Stimulated activated CD8-positive, alpha-beta memory T cell treated with anti-CD3 and anti-CD28 coated beads, Interleukin-7, amount 100 ng/mL, for 1 hour (primary cell): Measurements from ENCODE around the gene PSMA2.
A peak's percentile ranks its signal among the peaks of the same experiment; 100 is the strongest.

Source experiments
- DNase-seq, 2 donors: peaks; one replicate each; pipeline ENCODE4 v3.0.0-alpha.2; 2020; ENCODE audit warnings: low read depth in 2 of 2

The PSMA2 gene

DNA sequence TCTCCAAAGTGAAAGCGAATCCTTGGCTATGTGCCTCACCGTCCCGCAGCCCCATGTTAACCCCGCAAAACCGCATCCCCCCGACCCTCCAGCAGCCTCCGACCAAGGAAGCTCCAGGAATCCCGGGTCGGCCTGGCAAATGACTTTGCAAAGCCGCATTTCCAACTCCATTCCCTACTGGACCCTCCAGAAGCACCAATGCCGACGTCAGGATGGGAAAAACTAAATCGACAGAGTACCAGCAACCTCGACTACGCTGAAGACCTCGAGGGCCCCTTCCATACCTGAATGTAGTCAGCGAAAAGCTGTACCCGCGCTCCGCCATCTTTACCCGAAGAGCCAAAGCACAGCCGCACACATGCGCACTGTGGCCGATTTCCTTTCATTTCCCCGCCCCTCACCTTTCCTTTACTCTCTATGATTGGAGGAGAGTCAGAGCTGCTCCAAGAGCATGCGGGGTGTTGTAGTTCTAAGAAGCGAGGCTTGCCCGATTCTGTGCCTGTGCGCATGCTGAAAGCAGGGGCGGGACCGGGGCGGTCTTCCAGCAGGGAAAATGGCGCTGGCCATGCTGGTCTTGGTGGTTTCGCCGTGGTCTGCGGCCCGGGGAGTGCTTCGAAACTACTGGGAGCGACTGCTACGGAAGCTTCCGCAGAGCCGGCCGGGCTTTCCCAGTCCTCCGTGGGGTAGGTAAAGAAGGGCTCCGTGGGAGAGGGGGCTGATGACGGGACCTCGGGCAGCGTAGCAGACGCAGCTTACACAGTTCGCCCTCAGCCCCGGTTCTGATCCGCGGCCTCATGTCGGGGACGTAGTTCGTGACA lies at the start of gene PSMA2, which contains the start of gene MRPL32:
Gene PSMA2, minus strand, starts transcription at position 341 of the 818 bp plus-strand sequence. Its CDS starts 16 bp downstream, at position 325.
Gene MRPL32, plus strand, starts transcription at position 543 of the 818 bp plus-strand sequence. Its CDS starts 11 bp downstream, at position 554.
- DNase-seq = peak; percentile 85 to 86

DNA sequence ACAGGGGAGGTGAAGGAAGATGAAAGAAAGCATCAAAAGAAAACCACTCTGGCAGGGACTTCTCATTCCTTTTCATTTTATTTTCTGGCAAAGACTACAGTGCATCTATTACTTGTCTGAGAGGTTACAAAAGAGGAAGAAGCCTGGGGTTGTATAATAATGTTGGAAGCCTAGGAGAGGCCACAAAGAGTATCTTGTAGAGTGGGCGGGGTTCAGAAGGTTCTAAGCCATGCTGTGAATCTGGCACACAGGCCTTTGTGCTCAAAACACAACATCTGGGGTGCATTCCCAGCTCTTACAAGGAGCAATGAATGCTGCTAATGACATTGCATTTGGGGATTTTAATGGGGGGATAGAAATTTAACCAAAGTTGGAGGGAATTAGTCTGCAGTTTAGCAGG lies 49.6 kb upstream of the PSMA2 start:
- no peak for DNase-seq

- no peak for DNase-seq
These were observed 48.5 kb upstream of the PSMA2 start for GRCh38 chr7:42980514-42980913.

DNA sequence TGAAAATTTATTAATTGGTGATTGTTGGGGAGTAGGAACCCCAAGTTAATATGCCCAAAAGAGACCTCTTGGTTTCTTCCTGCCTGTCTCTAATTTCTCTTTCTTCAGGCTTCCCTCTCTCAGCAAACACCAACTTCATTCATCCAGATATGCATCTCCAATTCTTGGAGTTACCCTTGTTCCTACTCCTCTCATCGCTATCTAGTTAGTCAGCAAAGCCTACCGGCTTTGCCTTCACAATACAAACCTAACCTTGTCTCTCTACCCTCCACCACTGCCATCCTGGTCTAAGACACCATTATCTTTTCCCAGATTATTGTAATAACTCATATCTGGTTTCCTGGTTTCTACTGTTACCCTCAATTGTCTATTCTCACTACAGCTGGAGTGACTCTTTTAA lies 48.1 kb upstream of the PSMA2 start:
- no peak for DNase-seq

DNA sequence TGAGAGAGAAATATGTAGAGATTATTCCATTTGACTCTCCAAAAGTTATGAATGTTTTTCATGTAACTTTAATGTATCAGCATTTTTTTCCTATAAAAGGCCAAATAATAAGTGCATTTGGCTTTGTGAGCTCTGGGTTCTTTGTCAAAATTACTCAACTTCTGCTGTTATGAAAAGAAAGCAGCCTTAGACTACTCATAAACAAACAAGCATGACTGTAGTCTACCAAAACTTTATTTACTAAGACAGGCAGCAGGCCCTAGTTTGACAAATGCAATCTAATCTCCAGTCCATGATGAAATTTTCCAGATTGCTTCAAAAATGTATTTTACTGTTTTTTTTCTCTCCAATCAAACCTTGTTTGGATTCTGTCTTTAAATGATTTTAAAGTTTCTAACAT lies 46.5 kb upstream of the PSMA2 start:
- DNase-seq = no peak

DNA sequence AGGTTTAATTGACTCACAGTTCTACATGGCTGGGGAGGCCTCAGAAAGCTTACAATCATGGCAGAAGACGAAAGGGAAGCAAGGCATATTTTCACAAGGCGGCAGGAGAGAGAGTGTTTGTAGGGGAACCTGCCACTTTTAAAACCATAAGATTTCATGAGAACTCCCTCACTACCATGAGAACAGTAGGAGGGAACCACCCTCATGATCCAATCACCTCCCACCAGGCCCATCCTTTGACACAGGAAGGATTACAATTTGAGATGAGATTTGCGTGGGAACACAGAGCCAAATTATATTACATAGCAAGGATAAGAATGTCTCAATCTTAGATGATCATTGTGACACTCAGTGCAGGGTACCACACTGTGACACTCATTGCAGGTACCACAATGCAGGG lies 44.4 kb upstream of the PSMA2 start:
- DNase-seq = no peak

GRCh38 chr7:42972699-42973500 lies 40.9 kb upstream of the PSMA2 start:
- no peak for DNase-seq

GRCh38 chr7:42967391-42967790 lies 35.4 kb upstream of the PSMA2 start:
- no peak for DNase-seq

- no peak for DNase-seq
These were observed 33.2 kb upstream of the PSMA2 start for GRCh38 chr7:42964849-42965805.

DNA sequence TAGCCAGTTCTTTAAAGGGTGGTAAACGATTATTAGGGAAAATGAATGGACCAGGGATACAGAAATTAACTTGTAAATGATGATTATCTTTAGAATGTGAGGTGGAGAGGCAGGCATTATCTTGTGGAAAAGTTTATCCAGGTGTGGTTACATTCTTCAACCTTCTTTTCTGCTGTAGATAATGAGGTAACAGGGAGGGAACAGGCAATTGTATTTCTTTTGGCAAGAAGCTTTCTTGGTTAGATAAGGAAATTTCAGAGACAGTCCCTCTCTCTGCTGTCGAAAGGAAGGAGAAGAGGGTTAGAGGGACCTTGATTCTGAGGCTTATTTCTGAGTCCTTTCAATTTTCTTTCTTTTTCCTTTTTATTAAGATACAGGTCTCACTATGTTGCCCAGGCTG lies 32.3 kb upstream of the PSMA2 start:
- DNase-seq = no peak

GRCh38 chr7:42961170-42961569 lies 29.2 kb upstream of the PSMA2 start:
- no peak for DNase-seq

DNA sequence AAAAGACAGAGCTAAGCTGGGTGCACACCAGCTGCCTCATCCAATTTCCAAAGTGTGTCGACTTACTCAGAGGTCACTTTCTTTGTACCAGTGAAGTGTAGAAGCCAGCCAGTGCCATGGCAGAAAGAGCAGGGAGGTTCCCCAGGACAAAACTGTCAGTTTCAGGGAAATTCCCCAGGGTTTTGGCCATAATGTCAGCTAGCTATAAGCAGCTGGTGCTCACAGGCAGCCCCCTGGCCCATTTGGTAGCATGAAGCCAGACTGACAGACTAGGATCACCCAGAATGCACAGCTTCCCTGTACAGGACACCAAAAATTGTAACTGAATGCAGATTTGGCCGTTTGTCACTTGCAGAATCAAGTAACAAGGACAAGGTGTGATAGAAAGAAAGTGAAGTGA lies 28.8 kb upstream of the PSMA2 start:
- no peak for DNase-seq

DNA sequence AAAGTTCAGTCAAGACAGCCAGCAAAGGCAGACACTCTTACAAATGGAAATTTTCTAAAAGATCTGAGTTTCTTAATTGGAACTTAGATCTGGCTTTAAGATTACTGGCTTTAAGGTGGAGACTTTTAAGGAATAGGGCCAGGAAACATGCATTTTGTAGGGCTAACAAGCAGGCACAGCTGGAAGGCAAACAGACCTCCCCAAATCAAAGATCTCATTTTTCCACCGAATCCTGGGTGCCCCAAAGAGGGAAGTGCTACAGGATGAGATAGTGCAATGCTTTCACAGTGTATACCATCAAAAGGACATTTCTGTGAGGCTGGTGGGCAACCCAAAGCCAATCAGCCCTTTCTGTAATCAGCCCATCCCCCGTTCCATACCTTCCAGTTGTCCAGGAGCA lies 27.6 kb upstream of the PSMA2 start:
- DNase-seq = no peak

DNA sequence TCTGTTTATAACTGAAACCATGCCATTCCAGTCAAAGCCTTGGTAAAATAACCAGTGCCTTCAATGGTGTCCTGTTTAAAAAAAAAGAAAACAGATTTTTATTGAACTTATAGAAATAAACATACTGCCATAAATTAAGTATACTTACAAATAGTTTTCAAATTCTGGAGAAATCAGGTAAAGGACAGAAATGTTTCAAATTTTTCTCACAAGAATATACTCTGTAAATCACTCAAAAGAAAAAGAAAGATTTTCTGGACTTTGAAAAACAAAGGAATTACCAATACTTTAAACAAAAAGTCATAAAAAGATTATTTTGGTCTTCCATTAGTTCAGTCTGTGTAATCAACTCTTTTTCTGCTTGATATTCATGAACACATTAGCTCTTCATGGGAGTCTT lies 24.1 kb upstream of the PSMA2 start:
- DNase-seq = no peak

GRCh38 chr7:42953994-42954393 lies 22.0 kb upstream of the PSMA2 start:
- DNase-seq = no peak

DNA sequence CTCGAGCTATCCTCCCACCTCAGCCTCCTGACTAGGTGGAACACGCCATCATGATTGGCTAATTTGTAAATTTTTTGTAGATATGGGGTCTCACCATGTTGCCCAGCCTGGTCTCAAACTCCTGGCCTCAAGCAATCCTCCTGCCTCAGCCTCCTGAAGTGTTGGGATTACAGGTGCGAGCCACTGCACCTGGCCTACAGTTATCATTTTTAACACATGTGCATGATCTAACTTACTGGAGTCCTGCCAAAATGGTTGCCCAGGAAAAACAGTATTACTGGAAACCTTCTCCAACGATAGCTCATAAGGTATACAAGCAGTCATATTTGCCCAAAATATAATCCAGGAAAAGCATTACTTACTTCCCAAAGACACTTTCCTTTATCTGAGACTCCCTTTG lies 20.4 kb upstream of the PSMA2 start:
- no peak for DNase-seq

- no peak for DNase-seq
These were observed 18.4 kb upstream of the PSMA2 start for GRCh38 chr7:42950417-42950816.

DNA sequence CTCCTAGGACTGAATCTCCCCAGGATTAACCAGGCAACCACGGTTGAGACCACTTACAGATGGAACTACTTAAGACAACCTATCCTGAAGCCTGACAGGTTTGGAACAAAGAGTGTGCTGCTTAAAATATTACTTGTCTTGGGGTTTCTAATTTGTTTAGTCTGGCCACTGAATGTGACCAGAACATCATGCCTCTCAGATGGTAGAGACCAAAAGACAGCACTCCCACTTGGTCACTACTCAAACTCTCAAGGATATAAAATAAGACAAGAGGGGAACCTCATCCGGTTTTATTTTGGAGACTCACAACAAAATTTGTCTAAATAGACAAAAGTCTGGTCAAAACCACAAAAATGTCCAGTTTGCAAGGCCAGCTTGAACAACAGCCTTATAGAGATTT lies 15.5 kb upstream of the PSMA2 start:
- DNase-seq = no peak

DNA sequence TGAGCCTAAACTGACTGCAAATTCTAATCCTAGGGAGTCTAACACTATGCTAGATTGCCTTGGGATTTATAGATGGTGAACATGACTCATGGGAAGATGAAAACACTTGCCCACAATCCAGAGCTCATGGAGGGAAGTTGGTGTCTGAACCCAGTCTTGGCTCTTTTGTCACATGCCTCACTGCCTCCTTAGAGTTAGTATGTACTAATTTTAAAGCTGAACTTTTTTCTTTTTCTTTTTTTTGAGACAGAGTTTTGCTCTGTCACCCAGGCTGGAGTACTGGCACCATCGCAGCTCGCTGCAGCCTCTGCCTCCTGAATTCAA lies 14.6 kb upstream of the PSMA2 start:
- DNase-seq = no peak

DNA sequence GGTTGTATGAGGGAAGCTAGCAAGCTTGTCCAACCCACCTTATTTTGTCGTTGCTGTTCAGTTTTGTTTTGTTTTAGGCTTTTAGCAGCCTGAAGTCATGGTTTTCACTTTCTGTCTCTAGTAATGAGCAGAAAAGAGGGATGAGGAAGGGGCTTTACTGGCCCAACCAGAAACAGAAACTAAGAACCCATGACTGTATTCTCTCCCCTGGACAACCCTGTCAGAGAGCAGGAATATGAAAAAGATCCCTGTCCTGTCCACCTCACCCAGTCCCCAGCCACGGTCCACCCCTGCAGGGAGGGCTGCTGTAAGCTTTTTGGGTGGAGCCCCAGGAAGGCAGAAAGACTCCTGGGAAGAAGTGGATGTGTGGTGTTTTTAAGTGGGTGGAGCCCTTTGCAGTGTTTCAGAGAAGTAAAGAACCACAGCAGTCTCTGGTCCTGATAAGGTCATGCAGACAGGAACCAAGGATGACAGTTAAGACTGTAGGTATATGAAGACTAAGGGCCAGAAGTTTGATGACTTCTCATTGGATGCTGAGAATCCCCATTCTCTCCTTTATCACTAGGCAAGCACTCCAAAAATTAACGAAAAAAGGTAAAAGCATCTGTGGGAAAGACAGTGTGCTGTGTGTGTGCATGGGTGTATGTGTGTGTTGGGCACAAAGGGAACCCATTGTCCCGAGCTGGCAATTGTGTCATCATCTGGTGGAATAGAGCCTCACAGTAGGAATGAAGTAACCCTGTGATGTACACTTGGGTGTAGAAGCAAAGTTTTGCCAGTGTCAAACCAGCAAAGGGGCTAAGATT lies 14.1 kb upstream of the PSMA2 start:
- DNase-seq = no peak
